ENCODE measurements around the gene ZNF22.
A peak's percentile ranks its signal among the peaks of the same experiment; 100 is the strongest.

ZNF22 gene

GRCh38 chr10:44960482-44961229 is 40.1 kb upstream of the ZNF22 start:
- no peak for TF ChIP-seq ZNF274 (IDR thresholded peaks at IDR 0.05; ENCODE audit: low read depth, low read length)
- peak overlapping the region; percentile 46 for H3K4me3 ChIP-seq (ENCODE audit: low read length)

- TF ChIP-seq ZNF274 (IDR thresholded peaks at IDR 0.05; ENCODE audit: low read depth, low read length) = no peak
- peak overlapping the region; percentile 46 for H3K4me3 ChIP-seq (ENCODE audit: low read length)
Measured at GRCh38 chr10:44961230-44961571, 39.5 kb upstream of the ZNF22 start.

- peak overlapping the region; percentile 46; the same call in 1 of the 2 replicates for H3K4me3 ChIP-seq (ENCODE audit: low read length)
- no peak for TF ChIP-seq ZNF274 (IDR thresholded peaks at IDR 0.05; ENCODE audit: low read depth, low read length)
Measured at GRCh38 chr10:44961931-44962750, 38.6 kb upstream of the ZNF22 start.

- H3K4me3 ChIP-seq (ENCODE audit: low read length) = peak overlapping the region; percentile 7; the same call in 1 of the 2 replicates
- TF ChIP-seq ZNF274 (IDR thresholded peaks at IDR 0.05; ENCODE audit: low read depth, low read length) = no peak
Measured at GRCh38 chr10:44962870-44963738, 37.6 kb upstream of the ZNF22 start.

GRCh38 chr10:44963772-44964633 is 36.7 kb upstream of the ZNF22 start:
- H3K4me3 ChIP-seq (ENCODE audit: low read length) = peak overlapping the region; percentile 7; the same call in 1 of the 2 replicates
- TF ChIP-seq ZNF274 (IDR thresholded peaks at IDR 0.05; ENCODE audit: low read depth, low read length) = no peak

GRCh38 chr10:44965104-44965503 is 35.6 kb upstream of the ZNF22 start:
- TF ChIP-seq ZNF274 (IDR thresholded peaks at IDR 0.05; ENCODE audit: low read depth, low read length) = no peak
- H3K4me3 ChIP-seq (ENCODE audit: low read length) = no peak overlapping the region

- TF ChIP-seq ZNF274 (IDR thresholded peaks at IDR 0.05; ENCODE audit: low read depth, low read length) = no peak
- no peak overlapping the region for H3K4me3 ChIP-seq (ENCODE audit: low read length)
Measured at GRCh38 chr10:44965651-44966097, 35.0 kb upstream of the ZNF22 start.

GRCh38 chr10:44966129-44966815 is 34.5 kb upstream of the ZNF22 start:
- TF ChIP-seq ZNF274 (IDR thresholded peaks at IDR 0.05; ENCODE audit: low read depth, low read length) = no peak
- H3K4me3 ChIP-seq (ENCODE audit: low read length) = no peak overlapping the region; the same call in 1 of the 2 replicates

- no peak for TF ChIP-seq ZNF274 (IDR thresholded peaks at IDR 0.05; ENCODE audit: low read depth, low read length)
- H3K4me3 ChIP-seq (ENCODE audit: low read length) = no peak overlapping the region
Measured at GRCh38 chr10:44966816-44967509, 33.8 kb upstream of the ZNF22 start.

- TF ChIP-seq ZNF274 (IDR thresholded peaks at IDR 0.05; ENCODE audit: low read depth, low read length) = no peak
- no peak overlapping the region for H3K4me3 ChIP-seq (ENCODE audit: low read length)
Measured at GRCh38 chr10:44967616-44968015, 33.1 kb upstream of the ZNF22 start.

GRCh38 chr10:44968091-44968490 is 32.6 kb upstream of the ZNF22 start:
- no peak overlapping the region for H3K4me3 ChIP-seq (ENCODE audit: low read length)
- TF ChIP-seq ZNF274 (IDR thresholded peaks at IDR 0.05; ENCODE audit: low read depth, low read length) = no peak
